Common myeloid progenitor, CD34-positive (primary cell): ENCODE measurements around the gene CDS1.
A peak's percentile ranks its signal among the peaks of the same experiment; 100 is the strongest.
"Not testable (repeated sequence)": the region's sequence is repeated elsewhere in the genome, so short reads cannot be mapped to it uniquely, and the experiment has no call there.

ENCODE experiments used
- CTCF ChIA-PET: fragments of 350-600 bp; sonication (Branson Sonifier 250); formaldehyde crosslinking; loops from one replicate; lab custom pipeline; 2021; ENCODE audit warnings: antibody characterized with exemption; lab: Charles Lee
- POLR2A ChIA-PET: fragments of 350-600 bp; sonication (Branson Sonifier 250); formaldehyde crosslinking; loops from one replicate; lab custom pipeline; 2021; ENCODE audit warnings: antibody characterized with exemption; lab: Charles Lee
- DNase-seq, 3 donors: peaks; one replicate each; pipeline versions ENCODE4 v3.0.0 to v3.0.0-alpha.2; 2013
- H3K27ac ChIP-seq, 2 experiments: 1 replicate in 1 of 2; 2 replicates in 1 of 2; pipeline ENCODE4 v1.7.0; 2013; ENCODE audit warnings: inconsistent platforms in 2 of 2, low read length in 2 of 2, mild to moderate bottlenecking in 2 of 2, low read depth in 1 of 2, moderate library complexity in 1 of 2; ENCODE audit not compliant: severe bottlenecking in 2 of 2, insufficient read depth in 1 of 2, poor library complexity in 1 of 2
- H3K27me3 ChIP-seq, 5 experiments: replicated peaks in 2 of 5; 1 replicate in 3 of 5; 2 replicates in 2 of 5; pipeline versions ENCODE4 v1.6.1 to v1.7.0; 2013; ENCODE audit warnings: low read length in 4 of 5, mild to moderate bottlenecking in 2 of 5, moderate library complexity in 2 of 5, inconsistent platforms in 1 of 5; ENCODE audit not compliant: insufficient read depth in 5 of 5, control insufficient read depth in 4 of 5
- H3K36me3 ChIP-seq, 4 experiments: 1 replicate in 2 of 4; 2 replicates in 2 of 4; pipeline versions ENCODE4 v1.6.1 to v1.7.0; 2013; ENCODE audit warnings: low read length in 3 of 4, control low read depth in 1 of 4, mild to moderate bottlenecking in 1 of 4; ENCODE audit not compliant: control insufficient read depth in 4 of 4, insufficient read depth in 4 of 4
- H3K4me1 ChIP-seq, 4 experiments: 1 replicate in 3 of 4; 2 replicates in 1 of 4; pipeline versions ENCODE4 v1.6.1 to v1.7.1; 2013; ENCODE audit warnings: low read length in 3 of 4, mild to moderate bottlenecking in 3 of 4, control low read depth in 1 of 4, inconsistent platforms in 1 of 4, moderate library complexity in 1 of 4; ENCODE audit not compliant: control insufficient read depth in 4 of 4, insufficient read depth in 4 of 4; ENCODE audit errors: control extremely low read depth in 1 of 4
- H3K4me3 ChIP-seq, 7 experiments: 1 replicate in 4 of 7; 2 replicates in 3 of 7; pipeline versions ENCODE4 v1.5.1 to v1.7.0; 2013; ENCODE audit warnings: mild to moderate bottlenecking in 7 of 7, low read length in 6 of 7, moderate library complexity in 6 of 7, inconsistent platforms in 2 of 7, low read depth in 2 of 7, control low read depth in 1 of 7; ENCODE audit not compliant: insufficient read depth in 4 of 7, control insufficient read depth in 1 of 7; ENCODE audit errors: extremely low read depth in 1 of 7
- H3K9me3 ChIP-seq, 5 experiments: 1 replicate in 4 of 5; 2 replicates in 1 of 5; pipeline versions ENCODE4 v1.6.1 to v1.7.1; 2013; ENCODE audit warnings: low read length in 4 of 5, mild to moderate bottlenecking in 2 of 5, inconsistent platforms in 1 of 5, low read depth in 1 of 5, moderate library complexity in 1 of 5; ENCODE audit not compliant: control insufficient read depth in 4 of 5, insufficient read depth in 2 of 5; ENCODE audit errors: control extremely low read depth in 1 of 5
- WGBS: methylation state at CpG from one replicate; pipeline ENCODE4 v1.1.5; 2013; ENCODE audit not compliant: insufficient coverage; 5-methylcytosine and 5-hydroxymethylcytosine counted together

Gene CDS1

GRCh38 chr4:84648178-84648577 lies 65.3 kb downstream of the CDS1 start:
- WGBS = no CpG with 5 or more reads among the region's 1 CpG
- no peaks in the 10 kb centered on the region for H3K27me3 ChIP-seq
- H3K4me3 ChIP-seq = no peak overlapping the region
- H3K4me1 ChIP-seq = no peaks in the 10 kb centered on the region
- H3K36me3 ChIP-seq = no peaks in the 10 kb centered on the region
- CTCF ChIA-PET = no interaction called here
- no peak for DNase-seq
- POLR2A ChIA-PET = no interaction called here
- H3K9me3 ChIP-seq = no peaks in the 10 kb centered on the region
- no peak overlapping the region for H3K27ac ChIP-seq

- CTCF ChIA-PET = no interaction called here
- POLR2A ChIA-PET = no interaction called here
- Histone ChIP-seq H3K36me3 (no peaks in the 10 kb centered on the region), H3K4me3 (no peak overlapping the region), H3K9me3 (no peaks in the 10 kb centered on the region), H3K27ac (no peak overlapping the region), H3K4me1 (no peaks in the 10 kb centered on the region), H3K27me3 (no peaks in the 10 kb centered on the region)
- DNase-seq = peak in 1 of 3 donors; percentile 1
- 92% methylated on average over 8 of the region's 10 CpGs for WGBS
Measured at GRCh38 chr4:84648863-84649647, 66.1 kb downstream of the CDS1 start.

GRCh38 chr4:84651499-84651898 lies 68.6 kb downstream of the CDS1 start:
- no peak overlapping the region for H3K4me3 ChIP-seq
- WGBS = 100% methylated on average over 1 of the region's 1 CpG
- no peak for DNase-seq
- H3K4me1 ChIP-seq = no peaks in the 10 kb centered on the region
- CTCF ChIA-PET = no interaction called here
- POLR2A ChIA-PET = no interaction called here
- no peaks in the 10 kb centered on the region for H3K36me3 ChIP-seq
- H3K27ac ChIP-seq = no peak overlapping the region
- H3K27me3 ChIP-seq = no peaks in the 10 kb centered on the region
- no peaks in the 10 kb centered on the region for H3K9me3 ChIP-seq

- 96% methylated on average over 2 of the region's 4 CpGs for WGBS
- Histone ChIP-seq H3K4me1 (no peaks in the 10 kb centered on the region), H3K27me3 (no peaks in the 10 kb centered on the region), H3K9me3 (no peaks in the 10 kb centered on the region), H3K4me3 (no peak overlapping the region), H3K36me3 (no peaks in the 10 kb centered on the region), H3K27ac (no peak overlapping the region)
- no peak for DNase-seq
- ChIA-PET POLR2A (no interaction called here), CTCF (no interaction called here)
Measured at GRCh38 chr4:84652478-84652877, 69.6 kb downstream of the CDS1 start.

- H3K27me3 ChIP-seq = no peaks in the 10 kb centered on the region
- no peak for DNase-seq
- H3K4me1 ChIP-seq = no peaks in the 10 kb centered on the region
- 100% methylated on average over 1 of the region's 3 CpGs for WGBS
- no peaks in the 10 kb centered on the region for H3K36me3 ChIP-seq
- ChIA-PET CTCF (interaction anchor here (0.9 kb wide), 1 partner anchor 29 kb away, joined by 3 read pairs; no protein-coding TSS in a partner anchor), POLR2A (no interaction called here)
- H3K9me3 ChIP-seq = peaks cover 0 to 4% (median 0%) of the 10 kb centered on the region in 5 experiments
- no peak overlapping the region for H3K4me3 ChIP-seq
- H3K27ac ChIP-seq = no peak overlapping the region
Measured at GRCh38 chr4:84660606-84661005, 77.7 kb downstream of the CDS1 start.

- ChIA-PET CTCF (interaction anchor here (0.9 kb wide), 1 partner anchor 30 kb away, joined by 3 read pairs; no protein-coding TSS in a partner anchor), POLR2A (no interaction called here)
- H3K27ac ChIP-seq = no peak overlapping the region
- H3K27me3 ChIP-seq = no peaks in the 10 kb centered on the region
- H3K4me3 ChIP-seq = no peak overlapping the region
- WGBS = 100% methylated on average over 2 of the region's 4 CpGs
- no peaks in the 10 kb centered on the region for H3K36me3 ChIP-seq
- H3K4me1 ChIP-seq = no peaks in the 10 kb centered on the region
- H3K9me3 ChIP-seq = peaks cover 0 to 4% (median 0%) of the 10 kb centered on the region in 5 experiments
- DNase-seq = no peak
Measured at GRCh38 chr4:84661191-84661939, 78.4 kb downstream of the CDS1 start.

GRCh38 chr4:84664767-84665166 lies 81.8 kb downstream of the CDS1 start:
- H3K4me1 ChIP-seq, H3K4me3 ChIP-seq, H3K36me3 ChIP-seq, DNase-seq, CTCF ChIA-PET, POLR2A ChIA-PET, H3K27me3 ChIP-seq, H3K9me3 ChIP-seq, H3K27ac ChIP-seq: not testable (repeated sequence)
- WGBS = 98% methylated on average over 12 of the region's 19 CpGs
